LNCaP clone FGC (cell line): ENCODE measurements around the gene CNOT6.
A peak's percentile ranks its signal among the peaks of the same experiment; 100 is the strongest.

Source experiments
- DNase-seq: peaks from one replicate; pipeline ENCODE4 v3.0.0-alpha.2; 2011; ENCODE audit warnings: low read depth
- H3K4me3 ChIP-seq: 2 replicates; pipeline ENCODE4 v1.5.1; 2011; ENCODE audit warnings: mild to moderate bottlenecking, low read depth, low read length, control low read depth
- TF ChIP-seq, protein P1 (sequence below): IDR thresholded peaks from 2 replicates; pipeline ENCODE4 v1.5.1; 2012; ENCODE audit warnings: mild to moderate bottlenecking; ENCODE audit not compliant: control insufficient read depth, insufficient read depth; ENCODE audit errors: extremely low read depth

CNOT6 gene

GRCh38 chr5:180605554-180606214, 111.5 kb downstream of the CNOT6 start:
- no peak overlapping the region for H3K4me3 ChIP-seq
- TF ChIP-seq, protein P1, sequence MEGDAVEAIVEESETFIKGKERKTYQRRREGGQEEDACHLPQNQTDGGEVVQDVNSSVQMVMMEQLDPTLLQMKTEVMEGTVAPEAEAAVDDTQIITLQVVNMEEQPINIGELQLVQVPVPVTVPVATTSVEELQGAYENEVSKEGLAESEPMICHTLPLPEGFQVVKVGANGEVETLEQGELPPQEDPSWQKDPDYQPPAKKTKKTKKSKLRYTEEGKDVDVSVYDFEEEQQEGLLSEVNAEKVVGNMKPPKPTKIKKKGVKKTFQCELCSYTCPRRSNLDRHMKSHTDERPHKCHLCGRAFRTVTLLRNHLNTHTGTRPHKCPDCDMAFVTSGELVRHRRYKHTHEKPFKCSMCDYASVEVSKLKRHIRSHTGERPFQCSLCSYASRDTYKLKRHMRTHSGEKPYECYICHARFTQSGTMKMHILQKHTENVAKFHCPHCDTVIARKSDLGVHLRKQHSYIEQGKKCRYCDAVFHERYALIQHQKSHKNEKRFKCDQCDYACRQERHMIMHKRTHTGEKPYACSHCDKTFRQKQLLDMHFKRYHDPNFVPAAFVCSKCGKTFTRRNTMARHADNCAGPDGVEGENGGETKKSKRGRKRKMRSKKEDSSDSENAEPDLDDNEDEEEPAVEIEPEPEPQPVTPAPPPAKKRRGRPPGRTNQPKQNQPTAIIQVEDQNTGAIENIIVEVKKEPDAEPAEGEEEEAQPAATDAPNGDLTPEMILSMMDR, result peak; percentile 89
- peak; percentile 66 for DNase-seq

DNA sequence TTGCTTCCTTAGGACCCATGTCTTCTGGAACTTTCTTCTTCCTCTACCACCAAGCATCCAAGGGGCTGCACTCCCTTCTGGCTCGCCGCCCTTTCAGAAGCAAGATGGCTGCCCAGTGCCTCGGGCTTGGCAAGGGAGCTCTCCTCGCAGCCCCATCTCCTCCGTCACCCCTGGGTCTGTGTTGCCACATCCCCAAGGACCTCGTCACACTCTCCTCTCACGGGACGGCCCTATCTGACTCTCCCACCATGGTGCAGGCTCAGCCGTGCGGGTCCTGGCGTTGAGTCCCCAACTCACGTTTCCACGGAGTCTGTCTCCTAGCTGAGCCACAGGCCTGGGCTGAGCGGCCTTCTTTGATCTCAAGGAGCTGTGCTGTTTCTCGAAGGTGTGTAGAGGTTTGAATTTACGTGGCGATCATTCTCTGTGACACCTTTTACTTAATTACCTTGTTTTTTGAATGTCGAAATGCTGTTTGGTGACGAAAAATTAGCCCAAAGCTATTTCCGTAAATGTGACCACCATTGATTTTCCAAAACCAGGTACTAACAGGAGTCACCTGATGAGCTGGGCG, 112.1 kb downstream of the CNOT6 start:
- TF ChIP-seq, protein P1, result no peak
- H3K4me3 ChIP-seq, result no peak overlapping the region
- no peak for DNase-seq

GRCh38 chr5:180607861-180608571, 113.8 kb downstream of the CNOT6 start:
- TF ChIP-seq, protein P1, result no peak
- DNase-seq, result no peak
- no peak overlapping the region for H3K4me3 ChIP-seq

DNA sequence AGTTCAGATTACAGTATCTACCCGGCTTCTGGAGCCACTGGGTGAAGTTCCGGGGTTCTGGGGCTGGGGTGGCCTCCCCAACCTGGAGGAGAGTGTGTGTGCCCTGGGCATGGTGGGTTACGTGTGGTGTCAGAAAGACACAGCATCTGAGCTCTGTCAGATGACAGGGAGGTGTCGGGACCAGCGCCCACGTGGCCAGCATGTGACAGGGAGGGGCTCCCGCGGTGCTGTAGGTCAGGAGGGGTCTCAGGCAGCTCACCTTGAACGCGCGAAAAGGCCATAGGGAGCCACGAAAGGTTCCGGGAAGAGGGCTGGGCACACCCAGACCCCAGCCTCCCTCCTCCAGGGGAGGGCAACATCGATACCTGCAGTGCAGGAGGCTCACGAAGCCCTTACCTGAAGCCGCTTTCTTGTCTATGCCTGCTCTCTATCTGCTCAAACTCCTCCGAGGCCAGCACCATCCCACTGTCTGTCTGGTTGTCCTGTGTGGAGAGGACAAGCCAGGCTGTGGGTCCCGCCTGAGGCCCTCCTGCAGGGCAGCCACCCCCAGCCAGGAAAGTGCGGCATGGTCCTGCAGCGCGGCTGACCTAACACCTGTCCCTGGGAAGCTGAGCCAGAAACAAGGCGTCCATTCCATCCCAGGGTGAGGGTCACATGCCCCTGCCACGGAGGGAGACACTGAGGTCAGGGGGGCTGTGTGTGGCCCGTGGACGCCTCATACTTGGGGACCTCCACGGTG, 114.6 kb downstream of the CNOT6 start:
- TF ChIP-seq, protein P1, result no peak
- no peak overlapping the region for H3K4me3 ChIP-seq
- no peak for DNase-seq

DNA sequence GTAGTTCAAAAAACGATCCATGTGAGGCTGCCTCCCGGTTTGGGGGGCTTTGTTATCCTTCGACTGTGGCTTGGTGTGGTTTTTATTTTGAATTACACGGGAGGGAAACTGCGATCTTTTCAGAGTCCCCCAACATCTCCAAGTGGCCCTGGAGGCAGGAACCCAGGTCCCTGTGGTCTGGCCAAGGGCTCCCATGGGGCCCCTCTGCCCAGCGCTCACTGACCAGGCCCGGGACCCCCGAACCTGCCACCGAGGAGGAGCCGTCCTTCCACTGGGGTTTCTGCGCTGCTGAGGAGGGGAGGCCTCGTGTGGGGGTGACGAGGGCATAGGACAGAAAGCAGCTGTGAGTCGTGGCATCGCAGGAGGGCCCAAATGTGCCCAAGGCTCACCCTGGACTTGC, 115.2 kb downstream of the CNOT6 start:
- DNase-seq, result no peak
- no peak overlapping the region for H3K4me3 ChIP-seq
- TF ChIP-seq, protein P1, result no peak

DNA sequence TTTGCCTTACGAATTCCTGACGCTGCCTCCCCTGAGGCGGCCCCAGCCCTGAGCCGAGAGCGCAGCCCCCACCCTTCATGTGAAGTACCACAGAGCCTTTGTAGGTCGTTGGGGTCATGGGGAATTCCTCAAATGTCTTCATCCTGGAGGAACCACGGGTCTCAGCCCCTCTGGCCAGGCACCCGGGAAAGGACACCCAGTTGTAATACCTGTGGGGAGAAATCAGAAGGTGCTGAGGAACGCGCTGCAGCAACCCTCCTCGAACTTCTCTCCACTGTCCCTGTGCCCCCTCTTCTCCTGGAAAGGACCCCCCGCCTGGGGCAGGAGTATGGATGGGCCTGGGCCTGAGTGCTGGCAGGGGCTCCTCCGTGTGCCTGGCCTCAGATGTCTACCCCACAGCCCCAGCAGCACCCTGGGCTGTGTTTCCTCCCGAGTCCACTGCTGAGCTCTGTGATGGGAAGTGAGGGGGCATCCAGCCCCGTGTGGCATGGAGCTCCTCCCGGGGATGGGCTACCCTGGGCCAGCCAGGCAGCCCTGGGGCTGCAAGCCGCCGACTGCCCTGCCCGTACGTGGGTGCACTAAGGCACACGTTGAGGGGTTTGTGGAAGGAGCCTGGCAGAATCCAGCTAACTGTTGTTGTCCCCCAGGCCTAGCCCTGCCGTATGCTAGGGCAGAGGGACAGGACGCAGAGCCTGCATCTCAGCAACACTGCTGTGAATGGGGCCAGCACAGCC, 115.8 kb downstream of the CNOT6 start:
- TF ChIP-seq, protein P1, result no peak
- no peak for DNase-seq
- no peak overlapping the region for H3K4me3 ChIP-seq
